Esophagus muscularis mucosa (tissue), 4 donors: Measurements from ENCODE around the gene THBS1. TPM values are rescaled to one million over a fixed set of nuclear protein-coding genes. Genes with fewer than 3 reads are reported as not detected.

ENCODE experiments used
- DNase-seq: peaks from one replicate; pipeline ENCODE4 v3.0.0-alpha.2; 2017; ENCODE audit errors: extremely low spot score
- H3K27ac ChIP-seq, 4 donors: fragments of 200-600 bp; sonication (generic); replicated peaks in 1 of 4; 1 replicate in 3 of 4; 2 replicates in 1 of 4; pipeline ENCODE4 v1.5.1; 2016 to 2019; ENCODE audit warnings: mild to moderate bottlenecking in 1 of 4
- H3K27me3 ChIP-seq, 4 donors: fragments of 200-600 bp; sonication (generic); one replicate each; pipeline versions ENCODE4 v1.5.1 to v1.6.0; 2016 to 2019
- H3K36me3 ChIP-seq, 4 donors: fragments of 200-600 bp; sonication (generic); one replicate each; pipeline ENCODE4 v1.5.1; 2016 to 2019
- H3K4me1 ChIP-seq, 4 donors: fragments of 200-600 bp; sonication (generic); one replicate each; pipeline ENCODE4 v1.5.1; 2016 to 2019
- H3K4me3 ChIP-seq, 4 donors: fragments of 200-600 bp; sonication (generic); 1 replicate in 2 of 4; 2 replicates in 2 of 4; pipeline ENCODE4 v1.5.1; 2016 to 2019; ENCODE audit warnings: mild to moderate bottlenecking in 4 of 4, moderate library complexity in 1 of 4
- H3K9me3 ChIP-seq, 4 donors: fragments of 200-600 bp; sonication (generic); 1 replicate in 3 of 4; 2 replicates in 1 of 4; pipeline ENCODE4 v1.5.1; 2016 to 2019
- CTCF ChIP-seq, 3 experiments: fragments of 200-600 bp in 2 of 3; fragments of 450-650 bp in 1 of 3; sonication (generic) in 2 of 3; IDR thresholded peaks; one replicate each; pipeline ENCODE4 v1.5.1; 2017 to 2019; ENCODE audit warnings: antibody characterized with exemption in 3 of 3, mild to moderate bottlenecking in 2 of 3, moderate library complexity in 1 of 3
- EP300 ChIP-seq: sonication (generic); formaldehyde crosslinking; IDR thresholded peaks from one replicate; pipeline ENCODE4 v1.6.1; 2017; ENCODE audit warnings: antibody characterized with exemption
- POLR2A ChIP-seq: fragments of 450-650 bp; IDR thresholded peaks from one replicate; pipeline ENCODE4 v1.6.1; 2017; ENCODE audit warnings: antibody characterized with exemption, moderate library complexity, mild to moderate bottlenecking, low read depth
- POLR2AphosphoS5 ChIP-seq, 2 donors: sonication (generic); formaldehyde crosslinking; IDR thresholded peaks; one replicate each; pipeline ENCODE4 v1.6.1; 2017; ENCODE audit warnings: antibody characterized with exemption in 2 of 2
- WGBS: methylation state at CpG from one replicate; pipeline ENCODE4 v1.1.5; 2018; 5-methylcytosine and 5-hydroxymethylcytosine counted together
- intact Hi-C: fragments of 100-400 bp; cut with DNase I; formaldehyde crosslinking; loops from one replicate; pipeline ENCODE4 v1.15.1; 2023
- total RNA-seq, 4 donors: library from RNA; depleted of rRNA; stranded (reverse); fragments of >200 nt; gene quantifications; one replicate each; pipeline versions ENCODE4 v1.1.0 to v1.2.1, GENCODE V29; 2016

Gene THBS1
- total RNA-seq, 4 donors from 2014 or later: 188 to 4,072 (median 270) TPM

DNA sequence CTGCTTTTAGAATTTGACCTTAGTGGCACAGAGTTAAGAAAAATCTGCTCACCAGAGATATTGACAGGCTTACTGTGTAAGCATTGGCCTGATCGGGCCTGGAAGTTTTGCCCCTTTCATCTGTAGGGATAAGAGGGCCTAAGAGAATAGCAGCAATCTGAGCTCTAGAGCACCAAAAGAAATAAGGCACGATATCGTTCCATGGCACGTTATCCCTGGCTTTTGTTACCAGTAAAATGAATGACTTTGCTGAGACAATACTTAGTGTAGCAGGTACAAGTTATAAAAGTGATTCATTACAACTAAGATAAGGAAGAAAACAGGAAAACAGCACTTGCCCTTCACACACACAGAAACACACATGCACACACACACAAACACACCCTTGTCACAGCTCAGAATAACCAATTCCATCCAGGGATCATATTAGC lies 5.0 kb downstream of the THBS1 start:
- no peaks in the 10 kb centered on the region for H3K9me3 ChIP-seq
- DNase-seq: no peak
- peak in 1 of 2 donors; percentile 32 for TF ChIP-seq POLR2AphosphoS5 (IDR thresholded peaks at IDR 0.05)
- TF ChIP-seq EP300: no peak
- TF ChIP-seq CTCF (IDR thresholded peaks at IDR 0.05): no peak
- TF ChIP-seq POLR2A: no peak
- H3K27ac ChIP-seq: peak overlapping the region; percentile 56 to 93 (median 72)
- H3K27me3 ChIP-seq: no peaks in the 10 kb centered on the region
- peak overlapping the region in 3 of 4 donors; percentile 61 to 90 (median 72) for H3K4me3 ChIP-seq
- H3K36me3 ChIP-seq: peaks cover 50 to 92% (median 88%) of the 10 kb centered on the region in 4 donors
- WGBS: 61% methylated on average over 4 of the region's 4 CpGs
- intact Hi-C loops: loop anchor here (10.0 kb wide), 1 partner anchor 881 kb away; no protein-coding TSS in a partner anchor
- H3K4me1 ChIP-seq: peaks cover 34 to 97% (median 95%) of the 10 kb centered on the region in 4 donors

- no peak for DNase-seq
- Histone ChIP-seq H3K4me3 (peak overlapping the region in 2 of 4 donors; percentile 72 to 90), H3K9me3 (no peaks in the 10 kb centered on the region), H3K4me1 (peaks cover 34 to 100% (median 100%) of the 10 kb centered on the region in 4 donors), H3K27ac (peak overlapping the region; percentile 56 to 93 (median 72)), H3K36me3 (peaks cover 57 to 98% (median 95%) of the 10 kb centered on the region in 4 donors), H3K27me3 (no peaks in the 10 kb centered on the region)
- WGBS: 52% methylated on average over 10 of the region's 10 CpGs
- TF ChIP-seq POLR2AphosphoS5 (IDR thresholded peaks at IDR 0.05) (peak; percentile 35 to 69), EP300 (no peak), POLR2A (peak; percentile 16), CTCF (IDR thresholded peaks at IDR 0.05) (no peak)
- intact Hi-C loops: loop anchor here (10.0 kb wide), 1 partner anchor 882 kb away; no protein-coding TSS in a partner anchor
Measured at GRCh38 chr15:39586387-39587095, 5.7 kb downstream of the THBS1 start.

DNA sequence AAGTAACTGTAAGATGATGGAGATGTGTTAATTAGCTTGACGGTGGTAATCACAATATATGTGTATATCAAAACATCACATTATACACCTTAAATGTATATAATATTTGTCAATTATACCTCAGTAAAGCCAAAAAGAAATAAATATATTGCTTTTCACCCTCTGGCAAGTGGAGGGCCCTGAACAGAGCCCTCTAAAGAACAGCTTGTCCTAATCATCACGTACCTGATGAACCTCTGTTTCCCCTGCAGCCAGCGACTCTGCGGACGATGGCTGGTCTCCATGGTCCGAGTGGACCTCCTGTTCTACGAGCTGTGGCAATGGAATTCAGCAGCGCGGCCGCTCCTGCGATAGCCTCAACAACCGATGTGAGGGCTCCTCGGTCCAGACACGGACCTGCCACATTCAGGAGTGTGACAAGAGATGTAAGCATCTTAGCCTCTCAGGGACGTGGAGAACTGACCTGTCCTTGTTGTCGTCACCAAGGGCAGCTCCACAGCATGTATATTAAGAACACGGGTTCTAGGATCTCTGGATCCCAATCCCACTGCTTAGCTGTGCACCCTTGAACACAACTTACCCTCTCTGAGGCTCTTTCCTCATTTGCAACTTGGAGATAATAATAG lies 6.3 kb downstream of the THBS1 start:
- WGBS: 90% methylated on average over 17 of the region's 17 CpGs
- intact Hi-C loops: loop anchor here (10.0 kb wide), 1 partner anchor 882 kb away; no protein-coding TSS in a partner anchor
- Histone ChIP-seq H3K4me1 (peaks cover 34 to 99% (median 97%) of the 10 kb centered on the region in 4 donors), H3K27ac (peak overlapping the region; percentile 56 to 93 (median 72)), H3K4me3 (peak overlapping the region in 1 of 4 donors; percentile 13), H3K9me3 (no peaks in the 10 kb centered on the region), H3K36me3 (peaks cover 62 to 100% (median 98%) of the 10 kb centered on the region in 4 donors), H3K27me3 (no peaks in the 10 kb centered on the region)
- no peak for DNase-seq
- TF ChIP-seq POLR2A (no peak), CTCF (IDR thresholded peaks at IDR 0.05) (no peak), POLR2AphosphoS5 (IDR thresholded peaks at IDR 0.05) (peak in 1 of 2 donors; percentile 43), EP300 (no peak)

GRCh38 chr15:39587731-39588530 lies 7.1 kb downstream of the THBS1 start:
- intact Hi-C loops: loop anchor here (10.0 kb wide), 1 partner anchor 883 kb away; no protein-coding TSS in a partner anchor
- WGBS: 71% methylated on average over 13 of the region's 13 CpGs
- peaks cover 34 to 97% (median 96%) of the 10 kb centered on the region in 4 donors for H3K4me1 ChIP-seq

More at GRCh38 chr15:39587731-39588530, 7.1 kb downstream of the THBS1 start:
- peak overlapping the region in 1 of 4 donors; percentile 13 for H3K4me3 ChIP-seq
- peak overlapping the region; percentile 56 to 93 (median 72) for H3K27ac ChIP-seq
- no peaks in the 10 kb centered on the region for H3K9me3 ChIP-seq
- no peak for TF ChIP-seq CTCF (IDR thresholded peaks at IDR 0.05)
- peak in 1 of 2 donors; percentile 24 for TF ChIP-seq POLR2AphosphoS5 (IDR thresholded peaks at IDR 0.05)
- TF ChIP-seq POLR2A: peak; percentile 30
- TF ChIP-seq EP300: no peak
- H3K36me3 ChIP-seq: peaks cover 69 to 100% (median 99%) of the 10 kb centered on the region in 4 donors
- H3K27me3 ChIP-seq: no peaks in the 10 kb centered on the region
- DNase-seq: no peak
